C4-2B (cell line): ENCODE measurements around the gene COL4A1.

Source experiments
- ZFX ChIP-seq: fragments of 450-650 bp; IDR thresholded peaks from 2 replicates; pipeline ENCODE4 v1.6.1; 2017
- TF ChIP-seq, protein P1 (sequence below): fragments of 450-650 bp; conservative IDR thresholded peaks from 2 replicates; pipeline ENCODE4 v1.5.1; 2017; ENCODE audit warnings: mild to moderate bottlenecking

DNA sequence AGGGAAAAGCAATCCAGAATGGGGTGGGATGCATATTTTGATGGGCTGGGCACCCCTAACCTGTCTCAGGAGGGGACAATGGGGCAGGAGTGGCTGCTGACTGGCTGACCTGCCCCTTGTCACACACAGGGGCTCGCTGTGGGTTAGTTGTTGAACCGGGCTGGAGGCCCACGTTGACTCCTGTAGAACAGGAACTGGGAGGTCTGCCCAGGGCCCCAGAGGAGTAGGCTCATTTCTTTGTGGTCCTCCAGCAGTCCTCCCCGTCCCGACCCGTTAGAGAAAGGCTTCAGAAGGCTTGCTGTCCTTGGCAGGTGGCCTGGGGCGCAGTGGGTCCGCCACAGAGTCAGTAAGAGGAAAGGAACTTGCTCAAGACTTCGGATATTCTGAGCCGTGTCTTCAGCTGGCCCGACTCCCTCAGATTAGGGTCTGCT lies 70.1 kb downstream of the COL4A1 start:
- TF ChIP-seq, protein P1, sequence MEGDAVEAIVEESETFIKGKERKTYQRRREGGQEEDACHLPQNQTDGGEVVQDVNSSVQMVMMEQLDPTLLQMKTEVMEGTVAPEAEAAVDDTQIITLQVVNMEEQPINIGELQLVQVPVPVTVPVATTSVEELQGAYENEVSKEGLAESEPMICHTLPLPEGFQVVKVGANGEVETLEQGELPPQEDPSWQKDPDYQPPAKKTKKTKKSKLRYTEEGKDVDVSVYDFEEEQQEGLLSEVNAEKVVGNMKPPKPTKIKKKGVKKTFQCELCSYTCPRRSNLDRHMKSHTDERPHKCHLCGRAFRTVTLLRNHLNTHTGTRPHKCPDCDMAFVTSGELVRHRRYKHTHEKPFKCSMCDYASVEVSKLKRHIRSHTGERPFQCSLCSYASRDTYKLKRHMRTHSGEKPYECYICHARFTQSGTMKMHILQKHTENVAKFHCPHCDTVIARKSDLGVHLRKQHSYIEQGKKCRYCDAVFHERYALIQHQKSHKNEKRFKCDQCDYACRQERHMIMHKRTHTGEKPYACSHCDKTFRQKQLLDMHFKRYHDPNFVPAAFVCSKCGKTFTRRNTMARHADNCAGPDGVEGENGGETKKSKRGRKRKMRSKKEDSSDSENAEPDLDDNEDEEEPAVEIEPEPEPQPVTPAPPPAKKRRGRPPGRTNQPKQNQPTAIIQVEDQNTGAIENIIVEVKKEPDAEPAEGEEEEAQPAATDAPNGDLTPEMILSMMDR = no peak
- no peak for TF ChIP-seq ZFX
